HEK293 (cell line): ENCODE results near the gene BTG2.

Experiments
- FEZF1 ChIP-seq: fragments of 450-650 bp; formaldehyde crosslinking; IDR thresholded peaks from 2 replicates; pipeline ENCODE4 v1.5.1; 2016; ENCODE audit warnings: missing biosample characterization, missing genetic modification characterization
- IKZF3 ChIP-seq: fragments of 450-650 bp; IDR thresholded peaks from 2 replicates; pipeline ENCODE4 v1.5.0; 2018; ENCODE audit warnings: missing biosample characterization, mild to moderate bottlenecking, missing genetic modification characterization, moderate library complexity
- KLF1 ChIP-seq: fragments of 450-650 bp; formaldehyde crosslinking; IDR thresholded peaks from 2 replicates; pipeline ENCODE4 v1.5.1; 2016; ENCODE audit warnings: missing biosample characterization, missing genetic modification characterization
- KLF10 ChIP-seq: fragments of 450-650 bp; IDR thresholded peaks from 2 replicates; pipeline ENCODE4 v1.5.1; 2018; ENCODE audit warnings: missing biosample characterization, mild to moderate bottlenecking, missing genetic modification characterization
- PRDM10 ChIP-seq: fragments of 450-650 bp; formaldehyde crosslinking; IDR thresholded peaks from 2 replicates; pipeline ENCODE4 v1.5.1; 2016; ENCODE audit warnings: missing biosample characterization, missing genetic modification characterization
- TCF7L2 ChIP-seq: IDR thresholded peaks from 2 replicates; pipeline ENCODE4 v1.6.1; 2011; ENCODE audit warnings: low read depth, mild to moderate bottlenecking, inconsistent platforms, low read length, moderate library complexity, borderline replicate concordance
- WT1 ChIP-seq: fragments of 450-650 bp; formaldehyde crosslinking; IDR thresholded peaks from 2 replicates; pipeline ENCODE4 v1.5.1; 2016; ENCODE audit warnings: missing biosample characterization, missing genetic modification characterization
- ZFP41 ChIP-seq: fragments of 450-650 bp; formaldehyde crosslinking; IDR thresholded peaks from 2 replicates; pipeline ENCODE4 v1.5.1; 2016; ENCODE audit warnings: missing biosample characterization, missing genetic modification characterization, borderline replicate concordance
- ZNF112 ChIP-seq: fragments of 450-650 bp; formaldehyde crosslinking; IDR thresholded peaks from 2 replicates; pipeline ENCODE4 v1.5.0; 2017; ENCODE audit warnings: missing biosample characterization, missing genetic modification characterization
- ZNF155 ChIP-seq: fragments of 450-650 bp; formaldehyde crosslinking; IDR thresholded peaks from 2 replicates; pipeline ENCODE4 v1.5.1; 2016; ENCODE audit warnings: missing biosample characterization, missing genetic modification characterization
- ZNF184 ChIP-seq: fragments of 450-650 bp; IDR thresholded peaks from 2 replicates; pipeline ENCODE4 v1.5.1; 2018; ENCODE audit warnings: missing biosample characterization, mild to moderate bottlenecking, missing genetic modification characterization
- ZNF239 ChIP-seq: fragments of 450-650 bp; formaldehyde crosslinking; IDR thresholded peaks from 2 replicates; pipeline ENCODE4 v1.5.1; 2016; ENCODE audit warnings: missing biosample characterization, missing genetic modification characterization
- ZNF24 ChIP-seq: fragments of 450-650 bp; formaldehyde crosslinking; IDR thresholded peaks from 2 replicates; pipeline ENCODE4 v1.5.1; 2016; ENCODE audit warnings: missing biosample characterization, missing genetic modification characterization
- ZNF248 ChIP-seq: fragments of 450-650 bp; formaldehyde crosslinking; IDR thresholded peaks from 2 replicates; pipeline ENCODE4 v1.5.1; 2017; ENCODE audit warnings: missing biosample characterization, missing genetic modification characterization
- ZNF37A ChIP-seq: fragments of 450-650 bp; IDR thresholded peaks from 2 replicates; pipeline ENCODE4 v1.5.1; 2018; ENCODE audit warnings: missing biosample characterization, missing genetic modification characterization
- ZNF510 ChIP-seq: fragments of 450-650 bp; formaldehyde crosslinking; IDR thresholded peaks from 2 replicates; pipeline ENCODE4 v1.5.1; 2018; ENCODE audit warnings: mild to moderate bottlenecking, missing genetic modification characterization, missing biosample characterization; ENCODE audit not compliant: insufficient replicate concordance
- ZNF514 ChIP-seq: fragments of 450-650 bp; formaldehyde crosslinking; IDR thresholded peaks from 2 replicates; pipeline ENCODE4 v1.5.1; 2016; ENCODE audit warnings: missing biosample characterization, missing genetic modification characterization
- ZNF518A ChIP-seq: fragments of 450-650 bp; formaldehyde crosslinking; conservative IDR thresholded peaks from 2 replicates; pipeline ENCODE4 v1.5.1; 2016; ENCODE audit warnings: low read depth, missing biosample characterization, missing genetic modification characterization
- ZNF548 ChIP-seq: fragments of 450-650 bp; formaldehyde crosslinking; IDR thresholded peaks from 2 replicates; pipeline ENCODE4 v1.5.1; 2016; ENCODE audit warnings: missing biosample characterization, missing genetic modification characterization
- ZNF549 ChIP-seq: fragments of 450-650 bp; IDR thresholded peaks from 2 replicates; pipeline ENCODE4 v1.5.1; 2018; ENCODE audit warnings: missing biosample characterization, missing genetic modification characterization, mild to moderate bottlenecking, inconsistent platforms, moderate library complexity
- ZNF596 ChIP-seq: fragments of 450-650 bp; IDR thresholded peaks from 2 replicates; pipeline ENCODE4 v1.5.0; 2018; ENCODE audit warnings: missing biosample characterization, mild to moderate bottlenecking, missing genetic modification characterization, moderate library complexity
- ZNF610 ChIP-seq: fragments of 450-650 bp; formaldehyde crosslinking; IDR thresholded peaks from 2 replicates; pipeline ENCODE4 v1.5.1; 2016; ENCODE audit warnings: missing biosample characterization, missing genetic modification characterization, borderline replicate concordance
- ZNF707 ChIP-seq: fragments of 450-650 bp; formaldehyde crosslinking; IDR thresholded peaks from 2 replicates; pipeline ENCODE4 v1.5.1; 2016; ENCODE audit warnings: missing biosample characterization, missing genetic modification characterization
- ZNF747 ChIP-seq: fragments of 450-650 bp; formaldehyde crosslinking; IDR thresholded peaks from 2 replicates; pipeline ENCODE4 v1.5.1; 2016; ENCODE audit warnings: missing biosample characterization, missing genetic modification characterization
- ZNF768 ChIP-seq: fragments of 450-650 bp; formaldehyde crosslinking; IDR thresholded peaks from 2 replicates; pipeline ENCODE4 v1.5.1; 2018; ENCODE audit warnings: missing biosample characterization, mild to moderate bottlenecking, missing genetic modification characterization
- ZNF843 ChIP-seq: fragments of 450-650 bp; formaldehyde crosslinking; IDR thresholded peaks from 2 replicates; pipeline ENCODE4 v1.5.1; 2016; ENCODE audit warnings: missing biosample characterization, missing genetic modification characterization
- TF ChIP-seq, protein P1 (sequence below): fragments of 450-650 bp; formaldehyde crosslinking; IDR thresholded peaks from 2 replicates; pipeline ENCODE4 v1.5.1; 2017; ENCODE audit warnings: missing biosample characterization, missing genetic modification characterization
- TF ChIP-seq, protein P2 (sequence below): fragments of 450-650 bp; formaldehyde crosslinking; IDR thresholded peaks from 2 replicates; pipeline ENCODE4 v1.5.1; 2016; ENCODE audit warnings: missing biosample characterization, missing genetic modification characterization

The BTG2 gene

DNA sequence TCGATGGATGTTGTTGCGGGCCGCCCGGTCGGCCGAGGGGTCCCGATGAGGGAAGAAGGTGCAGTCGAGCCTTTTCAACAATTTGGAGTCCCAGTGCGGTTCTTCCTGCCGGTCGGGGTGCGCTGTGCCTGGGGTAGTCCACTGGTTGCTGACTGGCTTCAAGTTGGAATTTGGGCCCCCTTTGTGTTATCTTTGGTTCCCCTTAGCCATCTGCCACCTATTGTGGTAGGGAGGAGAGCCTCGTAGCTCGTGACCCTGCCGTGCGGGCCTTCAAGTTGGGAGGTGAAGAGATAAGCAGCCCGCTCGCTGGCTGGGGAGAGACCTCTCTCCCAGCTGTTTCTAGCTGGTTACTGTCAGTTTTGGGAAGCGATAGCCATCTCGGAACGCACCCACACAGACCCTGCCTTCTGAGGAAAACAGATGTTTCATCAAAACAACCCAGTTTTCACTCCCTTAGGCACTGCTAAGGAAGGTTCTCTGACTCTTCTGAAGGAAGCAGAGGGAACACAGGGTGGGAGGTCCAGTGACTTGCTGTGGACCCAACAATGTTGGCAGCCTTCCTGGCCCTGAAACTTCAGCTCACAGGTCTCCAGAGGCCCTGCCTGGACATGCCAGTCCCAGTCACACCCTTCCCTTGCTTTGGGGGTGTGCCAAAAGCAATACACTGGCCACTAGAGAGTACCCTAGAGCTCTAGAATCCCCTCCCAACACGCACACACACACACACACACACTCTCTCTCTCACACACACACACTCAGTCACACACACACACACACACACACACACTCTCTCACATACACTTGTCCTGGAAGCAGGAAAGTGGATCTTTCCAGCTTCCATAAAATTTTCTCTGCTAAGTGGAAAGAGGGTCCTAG, 1.0 kb downstream of the BTG2 start (continued):
- no peak for TF ChIP-seq ZNF112
- peak; percentile 93 for TF ChIP-seq KLF1
- TF ChIP-seq, protein P1, sequence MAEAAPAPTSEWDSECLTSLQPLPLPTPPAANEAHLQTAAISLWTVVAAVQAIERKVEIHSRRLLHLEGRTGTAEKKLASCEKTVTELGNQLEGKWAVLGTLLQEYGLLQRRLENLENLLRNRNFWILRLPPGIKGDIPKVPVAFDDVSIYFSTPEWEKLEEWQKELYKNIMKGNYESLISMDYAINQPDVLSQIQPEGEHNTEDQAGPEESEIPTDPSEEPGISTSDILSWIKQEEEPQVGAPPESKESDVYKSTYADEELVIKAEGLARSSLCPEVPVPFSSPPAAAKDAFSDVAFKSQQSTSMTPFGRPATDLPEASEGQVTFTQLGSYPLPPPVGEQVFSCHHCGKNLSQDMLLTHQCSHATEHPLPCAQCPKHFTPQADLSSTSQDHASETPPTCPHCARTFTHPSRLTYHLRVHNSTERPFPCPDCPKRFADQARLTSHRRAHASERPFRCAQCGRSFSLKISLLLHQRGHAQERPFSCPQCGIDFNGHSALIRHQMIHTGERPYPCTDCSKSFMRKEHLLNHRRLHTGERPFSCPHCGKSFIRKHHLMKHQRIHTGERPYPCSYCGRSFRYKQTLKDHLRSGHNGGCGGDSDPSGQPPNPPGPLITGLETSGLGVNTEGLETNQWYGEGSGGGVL, result peak; percentile 99
- TF ChIP-seq IKZF3 (tag by site-specific recombination), result peak; percentile 35; the same call in 1 of the 2 replicates
- peak; percentile 92 for TF ChIP-seq ZNF843
- TF ChIP-seq ZNF24, result peak; percentile 88; the same call in 1 of the 2 replicates
- no peak for TF ChIP-seq ZNF37A (tag by site-specific recombination)
- TF ChIP-seq ZNF768 (tag by site-specific recombination), result no peak
- peak; percentile 92; the same call in 1 of the 2 replicates for TF ChIP-seq ZNF514 (tag by site-specific recombination)
- TF ChIP-seq ZNF549, result no peak
- TF ChIP-seq KLF10 (tag by site-specific recombination), result peak; percentile 72
- no peak for TF ChIP-seq ZNF239 (tag by site-specific recombination)
- no peak for TF ChIP-seq ZNF155 (tag by site-specific recombination)
- TF ChIP-seq ZNF747 (tag by site-specific recombination), result no peak
- TF ChIP-seq ZNF518A (tag by site-specific recombination), result peak; percentile 50; the same call in 1 of the 2 replicates
- TF ChIP-seq ZNF610 (tag by site-specific recombination), result peak; percentile 91
- peak; percentile 63; the same call in 1 of the 2 replicates for TF ChIP-seq ZNF548 (tag by site-specific recombination)
- no peak for TF ChIP-seq ZNF248
- 0 out of 2 replicates have a peak, but pooled peaks have one; percentile 60 for TF ChIP-seq ZFP41
- TF ChIP-seq ZNF707 (tag by site-specific recombination), result 0 out of 2 replicates have a peak, but pooled peaks have one; percentile 62
- no peak for TF ChIP-seq TCF7L2
- TF ChIP-seq WT1, result peak; percentile 33; the same call in 1 of the 2 replicates
- TF ChIP-seq ZNF596 (tag by site-specific recombination), result no peak; the same call in 1 of the 2 replicates
- TF ChIP-seq PRDM10, result peak; percentile 95
- peak; percentile 82 for TF ChIP-seq FEZF1 (tag by site-specific recombination)
- TF ChIP-seq, protein P2, sequence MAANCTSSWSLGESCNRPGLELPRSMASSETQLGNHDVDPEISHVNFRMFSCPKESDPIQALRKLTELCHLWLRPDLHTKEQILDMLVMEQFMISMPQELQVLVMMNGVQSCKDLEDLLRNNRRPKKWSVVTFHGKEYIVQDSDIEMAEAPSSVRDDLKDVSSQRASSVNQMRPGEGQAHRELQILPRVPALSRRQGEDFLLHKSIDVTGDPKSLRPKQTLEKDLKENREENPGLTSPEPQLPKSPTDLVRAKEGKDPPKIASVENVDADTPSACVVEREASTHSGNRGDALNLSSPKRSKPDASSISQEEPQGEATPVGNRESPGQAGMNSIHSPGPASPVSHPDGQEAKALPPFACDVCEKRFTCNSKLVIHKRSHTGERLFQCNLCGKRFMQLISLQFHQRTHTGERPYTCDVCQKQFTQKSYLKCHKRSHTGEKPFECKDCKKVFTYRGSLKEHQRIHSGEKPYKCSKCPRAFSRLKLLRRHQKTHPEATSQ (tag by site-specific recombination), result peak; percentile 71; the same call in 1 of the 2 replicates
- no peak for TF ChIP-seq ZNF510 (tag by site-specific recombination)
- TF ChIP-seq ZNF184, result no peak
